HG03460 (cell line): ENCODE data around the gene ST6GALNAC2.

Experiments used
- ATAC-seq: cut with Tn5 transposase; IDR thresholded peaks from one replicate; pipeline ENCODE4 v1.9.1; 2021; ENCODE audit not compliant: unreplicated experiment

Gene ST6GALNAC2

DNA sequence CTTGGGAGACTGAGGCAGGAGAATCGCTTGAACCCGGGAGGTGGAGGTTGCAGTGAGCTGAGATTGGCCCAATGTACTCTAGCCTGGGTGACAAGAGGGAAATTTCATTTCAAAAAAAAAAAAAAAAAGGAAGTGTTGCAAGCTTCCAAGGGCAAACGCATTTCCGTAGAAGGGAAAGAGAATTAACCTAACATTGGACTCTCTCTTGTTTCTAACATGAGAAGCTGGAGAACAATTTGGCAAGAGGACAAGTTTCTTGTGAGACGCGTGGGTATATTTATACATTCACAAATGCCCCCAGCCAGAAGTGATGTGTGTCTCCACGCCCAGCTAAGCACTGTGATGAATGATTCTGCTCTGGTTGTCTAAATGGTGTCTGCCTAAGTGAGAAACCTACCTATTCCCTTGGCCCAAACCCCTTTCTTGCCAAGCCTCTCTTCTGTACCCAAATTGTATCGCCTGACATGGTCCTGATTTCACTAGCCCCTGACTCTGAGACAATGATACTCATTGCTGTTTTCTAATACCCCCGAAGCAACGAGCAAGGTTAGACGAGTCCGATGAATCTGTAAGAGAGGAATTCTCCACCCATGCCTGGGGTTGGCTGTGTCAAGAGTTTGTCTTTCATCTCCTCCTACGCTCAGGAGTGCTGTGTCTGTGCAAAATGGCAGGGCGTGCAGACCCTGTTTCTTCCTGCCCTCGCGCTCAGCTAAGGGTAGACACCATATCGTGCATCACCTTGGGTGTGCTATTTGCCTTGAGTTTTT lies 14.2 kb upstream of the ST6GALNAC2 start:
- ATAC-seq: no peak

DNA sequence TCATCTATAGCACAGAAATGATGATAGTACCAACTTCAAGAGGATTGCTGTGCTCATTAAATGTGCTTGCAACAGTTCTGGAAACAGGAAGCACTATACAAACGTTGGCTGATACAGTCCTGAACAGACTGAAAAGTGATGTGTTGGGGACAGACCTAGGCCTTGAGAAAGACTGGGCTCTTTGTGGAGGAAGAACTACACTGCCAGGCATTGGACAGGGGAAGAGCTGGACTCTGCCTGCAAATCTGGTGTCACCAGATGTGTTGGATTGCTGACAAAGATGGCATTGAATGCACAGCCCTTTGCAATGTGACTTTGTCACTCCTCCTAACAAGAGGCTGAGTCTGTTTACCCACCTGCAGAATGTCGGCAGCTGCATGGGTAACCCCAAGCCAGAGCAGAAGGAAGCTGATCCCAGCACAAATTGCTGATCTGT lies 12.4 kb upstream of the ST6GALNAC2 start:
- ATAC-seq: no peak

DNA sequence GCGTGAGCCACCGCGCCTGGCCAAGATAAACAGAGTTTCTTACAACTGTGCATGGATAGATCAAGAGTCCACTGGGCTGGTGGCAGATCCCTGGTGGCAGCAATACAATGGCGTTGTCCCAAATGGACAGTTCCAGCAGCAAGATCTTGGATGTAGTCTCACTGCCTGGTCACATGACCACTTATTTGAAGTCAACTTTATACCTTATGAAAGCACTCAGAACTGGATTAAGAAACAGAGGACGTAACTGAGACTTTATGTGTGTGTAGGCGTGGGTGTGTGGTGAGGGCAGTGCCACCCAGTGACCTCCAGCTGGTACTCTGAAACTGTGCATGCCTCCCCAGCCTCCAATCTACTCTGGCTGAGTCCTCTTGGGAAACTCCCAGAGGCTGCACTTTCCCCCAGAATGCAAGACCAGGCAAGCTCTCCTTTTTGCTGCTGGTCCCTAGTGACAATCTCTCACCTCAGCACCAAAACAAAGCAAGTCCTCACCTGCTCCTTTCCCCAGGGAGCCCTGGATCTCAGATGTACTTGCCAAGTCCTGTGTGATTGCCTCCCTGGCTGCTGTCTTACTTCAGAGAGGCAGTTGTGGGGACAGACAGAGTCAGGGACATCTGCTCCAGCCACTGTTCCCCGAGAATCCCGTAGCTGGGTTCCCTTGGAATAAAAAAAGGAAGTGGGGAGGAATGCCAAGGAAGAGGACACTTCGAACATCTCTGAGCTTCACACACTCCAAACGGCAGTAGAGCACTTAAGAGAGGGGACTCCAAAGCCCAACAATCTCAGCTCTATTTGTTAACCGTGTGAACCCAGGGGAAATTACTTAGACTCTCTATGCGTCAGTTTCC lies 11.7 kb upstream of the ST6GALNAC2 start:
- no peak for ATAC-seq

DNA sequence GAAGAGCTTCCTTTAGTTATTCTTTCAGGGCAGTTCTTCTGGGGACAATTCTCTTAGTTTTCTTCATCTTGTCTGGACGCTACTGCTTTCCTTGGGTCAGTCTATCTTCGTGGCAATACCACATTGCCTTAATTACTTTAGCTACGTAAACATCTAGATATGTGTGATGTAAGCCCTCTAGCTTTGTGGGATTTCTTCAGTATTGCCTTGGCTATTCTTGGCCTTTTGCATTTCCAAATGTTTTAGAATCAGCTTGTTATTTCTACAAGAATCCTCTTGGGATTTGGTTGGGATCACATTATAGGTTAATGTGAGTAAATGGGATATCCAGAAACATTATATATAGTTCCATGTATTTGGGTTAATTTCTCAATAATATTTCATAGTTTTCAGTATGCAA lies 9.0 kb upstream of the ST6GALNAC2 start:
- ATAC-seq: no peak

DNA sequence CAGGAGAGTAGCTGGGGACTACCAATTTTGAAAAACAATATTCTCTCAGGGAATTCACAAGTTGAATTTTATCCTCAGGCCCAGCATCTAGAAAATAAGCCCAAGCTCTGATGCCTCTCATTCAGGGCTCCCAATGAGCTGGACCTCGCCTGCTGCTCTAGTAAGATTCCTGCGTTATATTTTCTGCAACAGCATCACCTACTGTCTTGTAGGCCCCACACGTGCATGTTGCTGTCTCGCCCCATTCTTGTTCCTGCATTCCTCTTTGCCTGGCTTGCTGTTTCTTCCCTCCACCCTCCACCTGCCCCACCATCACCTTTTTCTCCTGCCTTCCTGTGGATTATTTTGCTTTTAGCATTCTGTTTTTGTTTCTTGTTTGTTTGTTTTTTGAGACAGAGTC lies 8.3 kb upstream of the ST6GALNAC2 start:
- ATAC-seq: no peak

DNA sequence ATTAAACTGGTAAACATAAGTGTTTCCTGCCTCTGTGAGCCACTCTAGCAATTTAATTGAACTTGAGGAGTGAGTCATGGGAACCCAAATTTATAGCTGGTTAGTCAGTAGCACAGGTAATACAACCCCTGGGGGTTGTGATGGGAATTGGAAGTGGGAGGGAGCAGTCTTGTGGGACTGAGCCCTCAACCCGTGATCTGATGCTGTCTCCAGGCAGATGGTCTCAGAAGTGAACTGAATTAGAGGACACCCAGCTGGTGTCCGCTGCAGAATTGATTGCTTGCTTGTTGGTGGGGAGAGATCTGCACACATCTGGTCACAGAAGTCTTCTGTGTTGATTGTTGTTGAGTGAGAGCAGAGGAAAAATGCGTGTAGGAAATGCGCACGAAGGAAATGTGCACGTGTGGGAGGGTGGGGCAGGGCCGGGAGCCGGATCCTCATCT lies 7.7 kb upstream of the ST6GALNAC2 start:
- ATAC-seq: no peak

DNA sequence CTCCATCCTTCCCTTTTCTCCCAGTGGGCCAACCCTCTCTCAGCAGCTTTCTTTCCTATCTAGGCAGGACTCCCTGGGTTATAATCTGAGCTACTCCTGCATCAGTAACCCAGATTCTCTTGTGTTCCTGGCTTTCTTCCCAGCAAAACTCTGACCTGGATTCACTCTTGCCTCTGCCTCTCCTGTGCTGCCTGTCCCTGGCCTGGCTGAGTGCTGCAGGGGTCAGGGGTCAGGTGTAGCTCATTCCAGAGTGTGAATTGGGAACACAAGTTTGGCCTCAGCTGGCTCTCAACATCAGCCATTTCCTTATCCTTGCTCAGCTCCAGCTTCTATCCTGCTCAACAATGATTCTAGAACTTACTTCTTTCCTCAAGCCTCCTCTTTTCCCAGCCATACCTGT lies 2.5 kb upstream of the ST6GALNAC2 start:
- no peak for ATAC-seq

DNA sequence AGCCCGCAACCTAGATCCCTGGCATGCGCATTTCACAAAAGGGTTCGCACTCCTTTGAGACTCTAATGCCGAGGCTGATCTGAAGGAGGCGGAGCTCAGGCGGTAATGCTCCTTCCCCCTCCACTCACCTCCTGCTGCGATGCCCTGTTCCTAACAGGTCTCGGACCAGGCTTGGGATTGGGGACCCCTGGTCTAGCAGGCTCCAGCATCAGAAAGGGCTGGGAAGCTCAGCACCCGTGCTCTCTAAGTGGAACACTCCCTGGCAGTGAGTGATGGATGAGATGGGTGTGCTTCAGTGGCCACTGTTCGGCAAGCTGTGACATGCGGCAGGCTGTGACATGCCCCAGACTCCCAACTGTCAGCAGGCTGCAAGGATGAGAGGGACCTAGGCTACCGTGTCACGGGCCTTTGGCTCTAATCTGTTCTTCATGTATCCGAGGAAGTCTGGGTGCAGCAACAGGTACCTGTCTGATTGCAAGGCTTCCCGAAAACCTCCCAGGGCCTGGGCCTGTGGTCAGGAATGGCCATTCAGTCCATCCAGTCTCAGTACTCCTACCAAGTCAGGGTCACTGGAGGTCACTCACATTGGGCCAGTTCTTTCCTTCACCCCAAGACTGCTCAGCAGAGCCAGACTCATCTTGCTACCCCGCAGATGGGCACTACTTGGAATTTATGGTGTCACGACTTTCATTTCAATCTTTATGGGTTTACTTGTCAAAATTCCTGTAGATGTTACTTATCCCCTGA lies 1.3 kb upstream of the ST6GALNAC2 start:
- ATAC-seq: no peak

- no peak for ATAC-seq
These were observed 519 bp downstream of the ST6GALNAC2 start for GRCh38 chr17:76585033-76585648.

- no peak for ATAC-seq
These were observed 1.1 kb downstream of the ST6GALNAC2 start for GRCh38 chr17:76584427-76585032.

DNA sequence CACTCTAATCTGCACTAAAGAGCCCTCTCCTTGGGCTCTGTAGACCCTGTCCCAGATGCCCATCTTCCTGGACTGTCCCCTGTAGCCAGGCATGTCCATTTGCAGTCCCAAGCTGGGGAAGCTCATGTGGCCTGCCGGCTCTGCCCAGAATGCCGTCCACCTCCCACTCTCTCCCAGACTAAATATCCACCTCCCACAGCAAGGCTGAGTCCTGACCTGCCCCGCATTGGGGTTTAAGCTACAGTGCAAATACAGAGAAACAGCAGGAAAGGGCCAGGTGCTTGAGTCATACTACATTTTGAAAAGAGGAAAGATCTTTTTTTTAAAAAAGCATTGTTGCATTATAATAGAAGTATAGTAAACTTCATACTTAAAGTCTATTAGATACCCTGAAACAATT lies 3.0 kb downstream of the ST6GALNAC2 start:
- ATAC-seq: no peak

- no peak for ATAC-seq
These were observed 4.1 kb downstream of the ST6GALNAC2 start for GRCh38 chr17:76581515-76581914.

- no peak for ATAC-seq
These were observed 6.4 kb downstream of the ST6GALNAC2 start for GRCh38 chr17:76579281-76579680.

- ATAC-seq: no peak
These were observed 7.3 kb downstream of the ST6GALNAC2 start for GRCh38 chr17:76578376-76578775.

DNA sequence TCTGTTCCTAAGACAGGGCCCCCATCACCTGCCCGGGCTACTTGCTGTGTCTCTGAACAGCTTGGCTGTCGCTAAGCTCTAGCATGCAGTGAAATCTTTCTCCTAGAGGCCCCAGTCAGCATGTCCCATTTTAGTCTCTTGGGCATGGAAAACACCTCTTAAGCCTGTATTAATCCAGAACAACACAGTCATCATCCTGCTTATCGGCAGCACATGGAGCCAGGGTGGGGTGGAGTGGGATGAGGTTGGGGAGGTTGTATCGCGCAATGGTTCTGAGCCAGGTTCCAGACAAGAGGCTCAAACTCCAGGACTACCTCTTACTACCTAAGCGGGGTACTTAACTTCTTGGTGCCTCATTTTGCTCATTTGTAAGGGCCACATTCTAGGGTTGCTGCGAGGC lies 7.8 kb downstream of the ST6GALNAC2 start:
- ATAC-seq: no peak

- no peak for ATAC-seq
These were observed 9.5 kb downstream of the ST6GALNAC2 start for GRCh38 chr17:76576189-76576588.

DNA sequence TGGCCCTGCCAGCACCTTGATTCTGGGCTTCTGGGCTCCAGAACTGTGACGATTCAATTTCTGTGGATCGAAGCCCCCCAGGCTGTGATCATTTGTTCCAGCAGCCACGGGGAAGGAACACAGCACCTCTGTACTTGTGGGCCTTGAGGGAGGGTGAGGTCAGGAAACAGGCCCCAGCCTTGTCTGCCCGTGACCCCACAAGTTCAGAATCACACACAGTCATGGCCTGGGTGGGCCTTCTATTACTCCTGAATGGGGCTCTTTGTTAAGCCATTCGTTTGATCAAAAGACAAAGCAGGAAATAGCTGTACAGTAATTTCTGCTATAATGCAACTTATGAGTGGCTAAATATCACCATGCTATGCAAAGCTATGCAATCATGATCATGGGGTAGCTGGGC lies 10.1 kb downstream of the ST6GALNAC2 start:
- ATAC-seq: no peak

DNA sequence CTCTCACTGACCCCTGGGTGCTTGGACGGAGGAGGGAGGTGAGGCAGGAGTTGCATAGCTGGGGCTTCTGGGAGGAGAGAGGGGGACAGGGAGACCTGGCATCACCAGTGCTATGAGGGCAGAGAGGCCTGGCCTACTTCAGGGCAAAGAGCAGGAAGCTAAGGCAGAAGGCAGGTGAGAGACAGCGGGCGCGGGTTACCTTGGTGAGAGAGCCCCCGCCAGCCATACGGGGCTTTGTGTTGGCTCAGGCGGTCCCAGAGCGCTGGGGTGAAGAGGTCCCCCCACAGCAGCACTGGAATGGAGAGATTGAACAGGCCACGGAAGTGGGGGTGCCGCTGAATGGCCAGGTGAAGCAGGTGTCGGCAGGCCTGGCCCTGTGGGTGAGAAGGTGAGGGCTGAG lies 11.5 kb downstream of the ST6GALNAC2 start:
- no peak for ATAC-seq

- ATAC-seq: no peak
These were observed 12.6 kb downstream of the ST6GALNAC2 start for GRCh38 chr17:76573096-76573495.

DNA sequence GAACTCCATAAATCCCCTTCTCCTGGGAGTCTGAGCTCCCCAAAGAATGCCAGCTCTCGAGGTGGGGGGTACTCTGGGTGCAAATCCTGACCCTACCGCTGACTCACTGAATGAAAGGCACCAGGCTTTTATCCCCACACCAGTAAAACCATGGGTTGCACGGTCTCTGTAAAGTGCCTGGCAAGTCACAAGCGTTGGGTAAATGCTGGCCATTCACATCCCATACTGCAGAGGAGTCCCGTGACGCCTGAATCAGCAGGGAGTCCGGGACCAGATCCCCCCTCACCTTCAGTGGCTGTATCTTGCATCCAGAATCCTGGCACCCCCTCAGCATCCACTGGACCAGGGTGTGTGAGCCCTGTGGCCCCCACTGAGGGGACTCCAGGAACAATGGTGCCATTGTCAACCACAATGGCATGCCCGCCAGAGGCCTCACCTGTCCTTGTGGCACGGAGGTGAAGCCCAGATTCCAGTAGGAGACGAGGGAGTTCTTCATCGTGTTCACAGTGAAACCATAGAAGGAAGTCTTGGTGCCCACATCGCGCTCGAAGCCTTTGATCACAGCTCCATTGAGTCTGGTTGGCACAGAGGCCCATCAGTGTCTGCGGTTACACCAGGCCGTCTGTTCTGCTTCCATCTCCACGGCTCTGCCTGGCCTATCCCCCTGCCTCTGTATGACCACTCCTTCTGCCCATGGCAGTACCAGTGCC lies 13.3 kb downstream of the ST6GALNAC2 start:
- no peak for ATAC-seq
